GM23338 (cell line): ENCODE results near the gene TP53. TPM values are rescaled to one million over a fixed set of nuclear protein-coding genes. Genes with fewer than 3 reads are reported as not detected.

Experiments
- ATAC-seq: fragments of 200-7000 bp; cut with Tn5 transposase; 3 replicates; pipeline ENCODE4 v1.9.1; 2020
- DNase-seq: peaks from one replicate; pipeline ENCODE4 v3.0.0-alpha.2; 2015; ENCODE audit warnings: low spot score
- H2AFZ ChIP-seq: fragments of 200-600 bp; sonication (generic); 2 replicates; pipeline ENCODE4 v1.8.0; 2016; ENCODE audit warnings: antibody characterized with exemption, mild to moderate bottlenecking, moderate library complexity
- H3F3A ChIP-seq: fragments of 200-600 bp; sonication (generic); replicated peaks from 2 replicates; pipeline ENCODE4 v1.8.0; 2017; ENCODE audit warnings: antibody characterized with exemption, mixed run types, low read depth
- H3K27ac ChIP-seq: fragments of 200-600 bp; sonication (generic); 2 replicates; pipeline ENCODE4 v1.6.1; 2016; ENCODE audit warnings: low read depth
- H3K27me3 ChIP-seq: fragments of 200-600 bp; sonication (generic); 2 replicates; pipeline ENCODE4 v1.8.0; 2016; ENCODE audit warnings: mild to moderate bottlenecking, mixed run types, moderate library complexity; ENCODE audit not compliant: insufficient read depth
- H3K36me3 ChIP-seq: fragments of 200-600 bp; sonication (generic); 2 replicates; pipeline ENCODE4 v1.8.0; 2016; ENCODE audit warnings: mild to moderate bottlenecking; ENCODE audit not compliant: insufficient read depth
- H3K4me1 ChIP-seq: fragments of 200-600 bp; sonication (generic); 2 replicates; pipeline ENCODE4 v1.8.0; 2016; ENCODE audit warnings: mild to moderate bottlenecking, moderate library complexity; ENCODE audit not compliant: insufficient read depth
- H3K4me2 ChIP-seq: fragments of 200-600 bp; sonication (generic); 2 replicates; pipeline ENCODE4 v1.7.1; 2017; ENCODE audit warnings: mixed run types
- H3K4me3 ChIP-seq: fragments of 200-600 bp; sonication (generic); 2 replicates; pipeline ENCODE4 v1.6.1; 2016; ENCODE audit warnings: mixed run types
- H3K79me2 ChIP-seq: fragments of 200-600 bp; sonication (generic); replicated peaks from 2 replicates; pipeline ENCODE4 v1.8.0; 2017; ENCODE audit warnings: mild to moderate bottlenecking; ENCODE audit not compliant: insufficient read depth
- H3K9me2 ChIP-seq: fragments of 200-600 bp; sonication (generic); 2 replicates; pipeline ENCODE4 v1.8.0; 2017; ENCODE audit not compliant: insufficient read depth
- H4K20me1 ChIP-seq: fragments of 200-600 bp; sonication (generic); replicated peaks from 2 replicates; pipeline ENCODE4 v1.8.0; 2017; ENCODE audit warnings: mild to moderate bottlenecking; ENCODE audit not compliant: insufficient read depth
- H3K27ac Mint-ChIP-seq: 2 replicates; pipeline ENCODE4 v1.8.0; 2020; ENCODE audit warnings: inconsistent platforms, mild to moderate bottlenecking, moderate library complexity, mixed read lengths
- H3K27me3 Mint-ChIP-seq: 3 replicates; pipeline ENCODE4 v1.8.0; 2022; ENCODE audit warnings: low read depth, mild to moderate bottlenecking, moderate library complexity, mixed read lengths, inconsistent platforms; ENCODE audit not compliant: insufficient read depth, poor library complexity
- H3K36me3 Mint-ChIP-seq: 3 replicates; pipeline ENCODE4 v1.8.0; 2021; ENCODE audit warnings: low read depth, mild to moderate bottlenecking, inconsistent platforms, moderate library complexity, mixed read lengths
- H3K4me1 Mint-ChIP-seq: 3 replicates; pipeline ENCODE4 v1.8.0; 2020; ENCODE audit warnings: mild to moderate bottlenecking, inconsistent platforms, mixed read lengths
- H3K4me3 Mint-ChIP-seq: 3 replicates; pipeline ENCODE4 v1.8.0; 2021; ENCODE audit warnings: moderate library complexity, mild to moderate bottlenecking, inconsistent platforms, mixed read lengths
- H3K9me3 Mint-ChIP-seq: 3 replicates; pipeline ENCODE4 v1.8.0; 2020; ENCODE audit warnings: moderate library complexity, mild to moderate bottlenecking, inconsistent platforms, mixed read lengths
- ZNF114 ChIP-seq: fragments of 250-450 bp; sonication (Bioruptor Pico); IDR thresholded peaks from 2 replicates; pipeline ENCODE4 v1.5.0; 2020; ENCODE audit warnings: mild to moderate bottlenecking, moderate library complexity
- ZNF331 ChIP-seq: fragments of 250-450 bp; sonication (Bioruptor Pico); IDR thresholded peaks from 2 replicates; pipeline ENCODE4 v1.5.0; 2020; ENCODE audit warnings: low read depth, mild to moderate bottlenecking, moderate library complexity
- polyA plus RNA-seq: library from polyadenylated mRNA; unstranded; fragments of >200 nt; fragmentation: Nextera tagmentation; extraction: Ambion mirVana; gene quantifications from 2 replicates; pipeline ENCODE4 v1.2.1, GENCODE V29; 2016
- total RNA-seq: library from RNA; depleted of rRNA; stranded (reverse); fragments of >200 nt; shearing (Covaris generic); gene quantifications from 2 replicates; pipeline ENCODE4 v1.2.3, GENCODE V29; 2014
- TF ChIP-seq, protein P1 (sequence below): IDR thresholded peaks from one replicate; pipeline ENCODE4 v1.6.1; 2018; ENCODE audit warnings: antibody characterized with exemption; ENCODE audit not compliant: unreplicated experiment
- TF ChIP-seq, protein P2 (sequence below), 2 experiments: fragments of 200-600 bp in 1 of 2; sonication (generic) in 1 of 2; conservative IDR thresholded peaks; 2 replicates each; pipeline versions ENCODE4 v1.5.1 to v1.6.1; 2016 to 2017; ENCODE audit warnings: antibody characterized with exemption in 2 of 2, low read depth in 2 of 2, mild to moderate bottlenecking in 2 of 2, moderate library complexity in 1 of 2
- TF ChIP-seq, protein P3 (sequence below): IDR thresholded peaks from 2 replicates; pipeline ENCODE4 v1.6.1; 2016; ENCODE audit warnings: antibody characterized with exemption

Gene TP53
- total and polyA plus RNA-seq, 2 experiments from 2014 or later, result 119 to 154 TPM

DNA sequence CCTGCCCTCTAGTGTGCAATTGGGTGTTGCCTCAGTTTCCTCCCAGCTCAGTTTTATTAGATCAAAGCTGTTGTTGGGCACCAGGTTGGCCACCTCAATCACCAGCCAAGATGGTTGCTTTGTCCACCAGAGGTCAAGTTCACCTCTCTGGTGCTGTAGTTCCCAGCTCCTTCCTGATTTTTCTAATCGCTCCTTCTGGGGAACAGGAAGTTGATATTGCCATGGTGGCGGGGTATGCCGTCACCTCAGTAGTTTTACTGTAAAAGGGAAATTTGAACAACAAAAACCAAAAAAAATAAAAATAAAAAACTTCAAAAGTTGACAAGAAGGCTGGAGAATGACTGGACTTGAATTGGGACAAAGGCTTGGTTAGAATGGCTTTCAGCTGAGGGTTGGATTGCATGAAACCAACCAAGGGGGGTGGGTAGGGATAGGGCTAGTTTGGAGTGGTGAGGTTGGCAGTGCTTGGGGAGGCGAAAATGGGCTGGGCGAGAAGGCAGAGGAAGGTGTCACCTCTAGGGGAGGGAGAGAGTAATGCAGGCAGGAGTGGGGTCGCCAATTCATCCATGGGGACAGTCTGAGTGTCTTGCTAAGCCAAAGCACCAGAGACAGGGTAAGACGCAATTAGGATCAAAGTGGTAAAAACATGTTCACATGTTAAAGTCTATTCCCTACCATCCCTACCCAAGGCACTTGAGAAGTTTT, 23.9 kb upstream of the TP53 start:
- Mint-ChIP-seq H3K27me3 (peaks cover 16% of the 10 kb centered on the region), H3K36me3 (0 out of 3 replicates have a peak, but pooled peaks cover 4% of the 10 kb centered on the region), H3K4me3 (peak overlapping the region; percentile 30; the same call in 1 of the 3 replicates), H3K4me1 (peaks cover 43% of the 10 kb centered on the region), H3K27ac (no peak overlapping the region), H3K9me3 (no peaks in the 10 kb centered on the region; the same call in 2 of the 3 replicates)
- Histone ChIP-seq H4K20me1 (no peaks in the 10 kb centered on the region), H3F3A (0 out of 2 replicates have a peak, but pooled peaks cover 11% of the 10 kb centered on the region), H3K4me3 (no peak overlapping the region), H2AFZ (no peak overlapping the region), H3K36me3 (no peaks in the 10 kb centered on the region), H3K4me2 (peak overlapping the region; percentile 42; the same call in 1 of the 2 replicates), H3K27me3 (peaks cover 8% of the 10 kb centered on the region), H3K4me1 (peaks cover 29% of the 10 kb centered on the region), H3K79me2 (no peaks in the 10 kb centered on the region), H3K9me2 (0 out of 2 replicates have a peak, but pooled peaks cover 8% of the 10 kb centered on the region), H3K27ac (no peak overlapping the region)
- TF ChIP-seq, protein P1, sequence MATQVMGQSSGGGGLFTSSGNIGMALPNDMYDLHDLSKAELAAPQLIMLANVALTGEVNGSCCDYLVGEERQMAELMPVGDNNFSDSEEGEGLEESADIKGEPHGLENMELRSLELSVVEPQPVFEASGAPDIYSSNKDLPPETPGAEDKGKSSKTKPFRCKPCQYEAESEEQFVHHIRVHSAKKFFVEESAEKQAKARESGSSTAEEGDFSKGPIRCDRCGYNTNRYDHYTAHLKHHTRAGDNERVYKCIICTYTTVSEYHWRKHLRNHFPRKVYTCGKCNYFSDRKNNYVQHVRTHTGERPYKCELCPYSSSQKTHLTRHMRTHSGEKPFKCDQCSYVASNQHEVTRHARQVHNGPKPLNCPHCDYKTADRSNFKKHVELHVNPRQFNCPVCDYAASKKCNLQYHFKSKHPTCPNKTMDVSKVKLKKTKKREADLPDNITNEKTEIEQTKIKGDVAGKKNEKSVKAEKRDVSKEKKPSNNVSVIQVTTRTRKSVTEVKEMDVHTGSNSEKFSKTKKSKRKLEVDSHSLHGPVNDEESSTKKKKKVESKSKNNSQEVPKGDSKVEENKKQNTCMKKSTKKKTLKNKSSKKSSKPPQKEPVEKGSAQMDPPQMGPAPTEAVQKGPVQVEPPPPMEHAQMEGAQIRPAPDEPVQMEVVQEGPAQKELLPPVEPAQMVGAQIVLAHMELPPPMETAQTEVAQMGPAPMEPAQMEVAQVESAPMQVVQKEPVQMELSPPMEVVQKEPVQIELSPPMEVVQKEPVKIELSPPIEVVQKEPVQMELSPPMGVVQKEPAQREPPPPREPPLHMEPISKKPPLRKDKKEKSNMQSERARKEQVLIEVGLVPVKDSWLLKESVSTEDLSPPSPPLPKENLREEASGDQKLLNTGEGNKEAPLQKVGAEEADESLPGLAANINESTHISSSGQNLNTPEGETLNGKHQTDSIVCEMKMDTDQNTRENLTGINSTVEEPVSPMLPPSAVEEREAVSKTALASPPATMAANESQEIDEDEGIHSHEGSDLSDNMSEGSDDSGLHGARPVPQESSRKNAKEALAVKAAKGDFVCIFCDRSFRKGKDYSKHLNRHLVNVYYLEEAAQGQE, result no peak
- TF ChIP-seq, protein P2, sequence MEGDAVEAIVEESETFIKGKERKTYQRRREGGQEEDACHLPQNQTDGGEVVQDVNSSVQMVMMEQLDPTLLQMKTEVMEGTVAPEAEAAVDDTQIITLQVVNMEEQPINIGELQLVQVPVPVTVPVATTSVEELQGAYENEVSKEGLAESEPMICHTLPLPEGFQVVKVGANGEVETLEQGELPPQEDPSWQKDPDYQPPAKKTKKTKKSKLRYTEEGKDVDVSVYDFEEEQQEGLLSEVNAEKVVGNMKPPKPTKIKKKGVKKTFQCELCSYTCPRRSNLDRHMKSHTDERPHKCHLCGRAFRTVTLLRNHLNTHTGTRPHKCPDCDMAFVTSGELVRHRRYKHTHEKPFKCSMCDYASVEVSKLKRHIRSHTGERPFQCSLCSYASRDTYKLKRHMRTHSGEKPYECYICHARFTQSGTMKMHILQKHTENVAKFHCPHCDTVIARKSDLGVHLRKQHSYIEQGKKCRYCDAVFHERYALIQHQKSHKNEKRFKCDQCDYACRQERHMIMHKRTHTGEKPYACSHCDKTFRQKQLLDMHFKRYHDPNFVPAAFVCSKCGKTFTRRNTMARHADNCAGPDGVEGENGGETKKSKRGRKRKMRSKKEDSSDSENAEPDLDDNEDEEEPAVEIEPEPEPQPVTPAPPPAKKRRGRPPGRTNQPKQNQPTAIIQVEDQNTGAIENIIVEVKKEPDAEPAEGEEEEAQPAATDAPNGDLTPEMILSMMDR (conservative IDR thresholded peaks at IDR 0.05; ENCODE audit: low read depth in 2 of 2), result peak; percentile 48 to 55
- ATAC-seq (peak; percentile 80), DNase-seq (peak; percentile 70)

DNA sequence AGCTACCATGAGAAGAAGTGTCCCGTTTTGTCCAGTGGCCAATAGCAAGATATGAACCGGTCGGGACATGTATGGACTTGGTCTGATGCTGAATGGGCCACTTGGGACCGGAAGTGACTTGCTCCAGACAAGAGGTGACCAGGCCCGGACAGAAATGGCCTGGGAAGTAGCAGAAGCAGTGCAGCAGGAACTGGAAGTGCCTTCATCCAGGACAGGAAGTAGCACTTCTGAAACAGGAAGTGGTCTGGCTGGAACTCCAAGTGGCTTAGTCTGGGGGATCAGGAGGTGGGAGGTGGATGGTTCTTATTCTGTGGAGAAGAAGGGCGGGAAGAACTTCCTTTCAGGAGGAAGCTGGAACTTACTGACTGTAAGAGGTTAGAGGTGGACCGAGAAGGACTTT, 23.0 kb upstream of the TP53 start:
- no peaks in the 10 kb centered on the region; the same call in 2 of the 3 replicates for H3K9me3 Mint-ChIP-seq
- ATAC-seq (no peak), DNase-seq (no peak)
- no peak overlapping the region for H3K27ac Mint-ChIP-seq
- no peak overlapping the region for H3K4me3 ChIP-seq
- peaks cover 17% of the 10 kb centered on the region for H3K27me3 Mint-ChIP-seq
- H3K4me1 Mint-ChIP-seq, result peaks cover 40% of the 10 kb centered on the region
- H3K27ac ChIP-seq, result no peak overlapping the region
- H3F3A ChIP-seq, result 0 out of 2 replicates have a peak, but pooled peaks cover 16% of the 10 kb centered on the region
- peaks cover 25% of the 10 kb centered on the region; the same call in 1 of the 2 replicates for H3K4me1 ChIP-seq
- H3K4me3 Mint-ChIP-seq, result no peak overlapping the region; the same call in 2 of the 3 replicates
- H3K79me2 ChIP-seq, result no peaks in the 10 kb centered on the region
- no peaks in the 10 kb centered on the region for H3K36me3 ChIP-seq
- H3K9me2 ChIP-seq, result 0 out of 2 replicates have a peak, but pooled peaks cover 8% of the 10 kb centered on the region
- 0 out of 3 replicates have a peak, but pooled peaks cover 4% of the 10 kb centered on the region for H3K36me3 Mint-ChIP-seq
- H3K4me2 ChIP-seq, result no peak overlapping the region
- peaks cover 11% of the 10 kb centered on the region for H3K27me3 ChIP-seq
- no peaks in the 10 kb centered on the region for H4K20me1 ChIP-seq
- no peak overlapping the region for H2AFZ ChIP-seq
- TF ChIP-seq ZNF114 (CRISPR knock-in tag) (no peak), ZNF331 (CRISPR knock-in tag) (no peak)
- TF ChIP-seq, protein P1, result no peak
- TF ChIP-seq, protein P2 (conservative IDR thresholded peaks at IDR 0.05; ENCODE audit: low read depth in 2 of 2), result no peak
- TF ChIP-seq, protein P3, sequence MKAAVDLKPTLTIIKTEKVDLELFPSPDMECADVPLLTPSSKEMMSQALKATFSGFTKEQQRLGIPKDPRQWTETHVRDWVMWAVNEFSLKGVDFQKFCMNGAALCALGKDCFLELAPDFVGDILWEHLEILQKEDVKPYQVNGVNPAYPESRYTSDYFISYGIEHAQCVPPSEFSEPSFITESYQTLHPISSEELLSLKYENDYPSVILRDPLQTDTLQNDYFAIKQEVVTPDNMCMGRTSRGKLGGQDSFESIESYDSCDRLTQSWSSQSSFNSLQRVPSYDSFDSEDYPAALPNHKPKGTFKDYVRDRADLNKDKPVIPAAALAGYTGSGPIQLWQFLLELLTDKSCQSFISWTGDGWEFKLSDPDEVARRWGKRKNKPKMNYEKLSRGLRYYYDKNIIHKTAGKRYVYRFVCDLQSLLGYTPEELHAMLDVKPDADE, result no peak
